Suprapubic skin (tissue), 4 donors: ENCODE measurements around the gene MYL7. TPM values are rescaled to one million over a fixed set of nuclear protein-coding genes. Genes with fewer than 3 reads are reported as not detected.
A peak's percentile ranks its signal among the peaks of the same experiment; 100 is the strongest.

ENCODE experiments used
- DNase-seq, 2 donors: peaks; one replicate each; pipeline ENCODE4 v3.0.0-alpha.2; 2019; ENCODE audit warnings: low spot score in 2 of 2
- H3K27ac ChIP-seq: fragments of 200-600 bp; sonication (generic); one replicate; pipeline ENCODE4 v1.5.1; 2019
- H3K27me3 ChIP-seq: fragments of 200-600 bp; sonication (generic); one replicate; pipeline ENCODE4 v1.5.1; 2019
- H3K36me3 ChIP-seq: fragments of 200-600 bp; sonication (generic); one replicate; pipeline ENCODE4 v1.5.1; 2019
- H3K4me1 ChIP-seq: fragments of 200-600 bp; sonication (generic); one replicate; pipeline ENCODE4 v1.5.1; 2019
- H3K4me3 ChIP-seq: fragments of 200-600 bp; sonication (generic); one replicate; pipeline ENCODE4 v1.5.1; 2019; ENCODE audit warnings: mild to moderate bottlenecking
- H3K9me3 ChIP-seq: fragments of 200-600 bp; sonication (generic); one replicate; pipeline ENCODE4 v1.5.1; 2019
- CTCF ChIP-seq, 2 donors: fragments of 200-600 bp in 1 of 2; fragments of 450-650 bp in 1 of 2; sonication (generic) in 1 of 2; IDR thresholded peaks; one replicate each; pipeline ENCODE4 v1.5.1; 2016 to 2019; ENCODE audit warnings: antibody characterized with exemption in 2 of 2, mild to moderate bottlenecking in 1 of 2, moderate library complexity in 1 of 2
- EP300 ChIP-seq: sonication (generic); formaldehyde crosslinking; IDR thresholded peaks from one replicate; pipeline ENCODE4 v1.6.1; 2017; ENCODE audit warnings: antibody characterized with exemption
- POLR2A ChIP-seq, 2 donors: fragments of 450-650 bp; IDR thresholded peaks; one replicate each; pipeline ENCODE4 v1.6.1; 2017; ENCODE audit warnings: antibody characterized with exemption in 2 of 2, mild to moderate bottlenecking in 2 of 2, moderate library complexity in 2 of 2
- POLR2AphosphoS5 ChIP-seq, 3 donors: sonication (generic); formaldehyde crosslinking; IDR thresholded peaks; one replicate each; pipeline ENCODE4 v1.6.1; 2017; ENCODE audit warnings: antibody characterized with exemption in 3 of 3
- WGBS: methylation state at CpG from one replicate; pipeline ENCODE4 v1.1.5; 2018; 5-methylcytosine and 5-hydroxymethylcytosine counted together
- total RNA-seq, 4 donors: library from RNA; depleted of rRNA; stranded (reverse); fragments of >200 nt; gene quantifications; one replicate each; pipeline ENCODE4 v1.1.0, GENCODE V29; 2016

Gene MYL7
- total RNA-seq, 4 donors from 2014 or later = not detected

GRCh38 chr7:44159824-44160630, 18.9 kb upstream of the MYL7 start:
- TF ChIP-seq POLR2A (IDR thresholded peaks at IDR 0.05) = no peak
- no peak for TF ChIP-seq EP300
- TF ChIP-seq POLR2AphosphoS5 (IDR thresholded peaks at IDR 0.05) = no peak
- no peak for TF ChIP-seq CTCF (IDR thresholded peaks at IDR 0.05)
- 86% methylated on average over 5 of the region's 5 CpGs for WGBS
- DNase-seq = peak in 1 of 2 donors; percentile 52
- no peaks in the 10 kb centered on the region for H3K36me3 ChIP-seq
- no peak overlapping the region for H3K4me3 ChIP-seq
- H3K4me1 ChIP-seq = no peaks in the 10 kb centered on the region
- H3K27me3 ChIP-seq = no peaks in the 10 kb centered on the region
- no peaks in the 10 kb centered on the region for H3K9me3 ChIP-seq
- no peak overlapping the region for H3K27ac ChIP-seq

DNA sequence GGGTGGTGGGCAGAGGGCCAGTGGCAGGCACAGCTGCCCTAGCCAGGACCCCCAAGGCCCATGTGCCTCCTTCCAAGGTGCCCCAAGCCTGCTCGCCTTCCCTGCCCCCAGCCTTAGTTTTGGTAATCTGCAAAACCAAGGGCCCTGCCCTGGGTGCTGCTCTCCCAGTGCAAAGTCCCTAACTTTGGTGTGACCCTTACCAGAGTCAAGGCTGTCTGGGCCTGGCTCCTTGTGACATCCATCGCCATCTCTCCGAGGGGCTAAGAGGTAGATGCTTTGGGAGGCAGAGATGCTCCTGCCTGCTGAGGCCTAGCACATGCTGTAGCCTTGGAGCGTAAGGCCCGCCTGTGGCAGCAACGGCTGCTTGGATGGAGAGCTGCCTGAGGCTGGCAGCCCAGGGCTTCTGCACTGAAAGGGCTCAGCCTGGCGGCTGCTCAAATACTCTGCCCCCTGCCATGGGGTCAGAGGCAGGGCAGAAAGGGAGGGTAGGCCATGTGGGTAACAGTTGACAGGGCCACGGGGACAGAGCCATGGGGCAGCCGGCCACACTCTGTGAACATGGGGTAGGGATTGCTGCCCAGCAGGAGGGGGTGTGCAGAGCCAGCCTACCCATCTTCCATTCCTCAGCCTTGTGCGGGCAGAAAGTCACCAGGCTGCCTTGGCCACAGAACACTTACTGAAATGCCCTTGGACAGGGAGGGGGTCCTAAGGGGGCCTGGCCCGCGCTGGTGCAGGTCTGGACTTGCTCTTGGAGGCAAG, 17.9 kb upstream of the MYL7 start:
- DNase-seq = no peak
- H3K27me3 ChIP-seq = no peaks in the 10 kb centered on the region
- 91% methylated on average over 12 of the region's 12 CpGs for WGBS
- no peak overlapping the region for H3K27ac ChIP-seq
- no peaks in the 10 kb centered on the region for H3K4me1 ChIP-seq
- no peaks in the 10 kb centered on the region for H3K9me3 ChIP-seq
- TF ChIP-seq CTCF (IDR thresholded peaks at IDR 0.05) = no peak
- no peak for TF ChIP-seq POLR2A (IDR thresholded peaks at IDR 0.05)
- TF ChIP-seq POLR2AphosphoS5 (IDR thresholded peaks at IDR 0.05) = no peak
- no peak for TF ChIP-seq EP300
- no peak overlapping the region for H3K4me3 ChIP-seq
- H3K36me3 ChIP-seq = no peaks in the 10 kb centered on the region

- Histone ChIP-seq H3K4me1 (no peaks in the 10 kb centered on the region), H3K4me3 (no peak overlapping the region), H3K27me3 (no peaks in the 10 kb centered on the region), H3K27ac (no peak overlapping the region), H3K9me3 (no peaks in the 10 kb centered on the region), H3K36me3 (no peaks in the 10 kb centered on the region)
- no peak for TF ChIP-seq CTCF (IDR thresholded peaks at IDR 0.05)
- TF ChIP-seq POLR2AphosphoS5 (IDR thresholded peaks at IDR 0.05) = no peak
- TF ChIP-seq EP300 = no peak
- TF ChIP-seq POLR2A (IDR thresholded peaks at IDR 0.05) = no peak
- 67% methylated on average over 2 of the region's 10 CpGs for WGBS
- DNase-seq = peak in 1 of 2 donors; percentile 53
Observed at GRCh38 chr7:44158096-44158872, 17.2 kb upstream of the MYL7 start.

DNA sequence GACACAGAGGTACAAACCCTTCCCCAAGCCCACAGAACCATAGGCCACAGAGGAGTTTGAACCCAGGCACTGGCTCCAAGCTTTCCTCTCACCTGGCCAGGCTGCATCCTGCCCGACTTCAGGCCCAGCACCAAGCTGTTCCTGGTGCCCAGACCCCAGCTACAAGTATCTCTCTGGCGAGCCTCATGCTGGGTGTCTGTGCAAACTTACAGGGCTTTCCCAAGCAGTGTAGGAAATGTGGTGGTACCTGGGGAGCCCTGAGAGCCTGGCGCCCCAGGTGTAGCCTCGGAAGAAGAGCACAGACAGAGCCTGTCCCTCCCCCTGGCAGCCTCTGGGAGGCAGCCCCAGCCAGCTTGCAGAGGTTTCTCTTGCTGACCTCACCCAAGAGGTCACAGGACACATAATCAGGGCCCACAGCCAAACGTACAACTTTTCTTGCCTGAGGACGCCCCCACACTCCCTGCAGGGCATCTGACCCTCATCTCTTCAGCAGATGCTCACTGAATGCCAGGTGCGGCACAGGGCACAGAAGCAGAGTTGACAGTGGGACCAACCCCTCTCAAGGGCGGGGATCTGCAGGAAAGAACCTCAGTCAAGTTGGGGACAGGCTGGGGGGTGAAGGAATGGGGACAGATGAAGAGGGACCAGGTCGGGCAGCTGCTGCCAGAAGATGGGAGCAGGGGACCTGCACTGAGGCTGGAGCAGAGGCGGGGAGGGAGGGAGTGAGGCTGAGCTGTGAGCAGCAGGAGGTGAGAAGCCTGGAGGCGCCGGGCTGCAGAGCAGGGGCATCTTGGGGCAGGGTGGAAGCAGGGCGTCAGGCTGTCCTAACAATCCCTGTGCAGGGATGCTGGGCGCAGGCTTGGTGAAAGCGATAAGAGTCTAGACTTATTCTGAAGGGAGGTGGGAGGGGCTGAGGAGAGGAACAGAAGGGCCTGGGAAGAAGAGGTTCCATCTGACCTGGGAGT, 16.3 kb upstream of the MYL7 start:
- 79% methylated on average over 13 of the region's 15 CpGs for WGBS
- DNase-seq = peak in 1 of 2 donors; percentile 72
- H3K27ac ChIP-seq = no peak overlapping the region
- no peaks in the 10 kb centered on the region for H3K27me3 ChIP-seq
- no peaks in the 10 kb centered on the region for H3K9me3 ChIP-seq
- H3K4me3 ChIP-seq = no peak overlapping the region
- TF ChIP-seq CTCF (IDR thresholded peaks at IDR 0.05) (no peak), EP300 (no peak), POLR2AphosphoS5 (IDR thresholded peaks at IDR 0.05) (no peak), POLR2A (IDR thresholded peaks at IDR 0.05) (no peak)
- no peaks in the 10 kb centered on the region for H3K4me1 ChIP-seq
- no peaks in the 10 kb centered on the region for H3K36me3 ChIP-seq
